K562 (cell line): ENCODE results near the gene COQ7. TPM values are rescaled to one million over a fixed set of nuclear protein-coding genes. Genes with fewer than 3 reads are reported as not detected.

Experiments
- ARID1B ChIP-seq: fragments of 450-650 bp; IDR thresholded peaks from 2 replicates; pipeline ENCODE4 v1.6.1; 2016; ENCODE audit warnings: antibody characterized with exemption, mild to moderate bottlenecking, inconsistent platforms
- ARNT ChIP-seq, 2 experiments: fragments of 450-650 bp; IDR thresholded peaks; 2 replicates each; pipeline ENCODE4 v1.6.1; 2016; ENCODE audit warnings: mild to moderate bottlenecking in 1 of 2
- BCL6 ChIP-seq: fragments of 250-450 bp; sonication (Bioruptor Pico); IDR thresholded peaks from 2 replicates; pipeline ENCODE4 v1.4.0; 2020
- CAMTA2 ChIP-seq: fragments of 250-450 bp; sonication (Bioruptor Pico); conservative IDR thresholded peaks from 2 replicates; pipeline ENCODE4 v1.5.1; 2022
- CTCFL ChIP-seq: IDR thresholded peaks from 2 replicates; pipeline ENCODE4 v1.6.1; 2011; ENCODE audit warnings: borderline replicate concordance, low read depth, mild to moderate bottlenecking, moderate library complexity, low read length; ENCODE audit not compliant: insufficient read depth, poor library complexity, severe bottlenecking
- ETV6 ChIP-seq, 3 experiments: fragments of 150-350 bp in 1 of 3; sonication (generic) in 1 of 3; formaldehyde crosslinking in 1 of 3; IDR thresholded peaks; 2 replicates each; pipeline versions ENCODE4 v1.6.1 to v1.8.0; 2014 to 2022; ENCODE audit warnings: borderline replicate concordance in 2 of 3, low read depth in 2 of 3, antibody characterized with exemption in 1 of 3, low read length in 1 of 3, mild to moderate bottlenecking in 1 of 3, missing genetic modification reagents in 1 of 3
- HMG20B ChIP-seq: fragments of 250-450 bp; sonication (Bioruptor Pico); IDR thresholded peaks from 2 replicates; pipeline ENCODE4 v1.5.0; 2021; ENCODE audit warnings: mild to moderate bottlenecking
- HNRNPH1 ChIP-seq: fragments of 200-400 bp; formaldehyde crosslinking; optimal IDR thresholded peaks from 2 replicates; pipeline ENCODE3; 2017; ENCODE audit warnings: low read depth, mild to moderate bottlenecking, low read length, moderate library complexity
- HNRNPL ChIP-seq: fragments of 200-400 bp; formaldehyde crosslinking; IDR thresholded peaks from 2 replicates; pipeline ENCODE4 v1.6.1; 2017; ENCODE audit warnings: low read depth, mild to moderate bottlenecking, low read length
- IRF9 ChIP-seq: fragments of 450-650 bp; IDR thresholded peaks from 2 replicates; pipeline ENCODE4 v1.6.1; 2016; ENCODE audit warnings: missing biosample characterization, missing genetic modification characterization
- JUNB ChIP-seq: fragments of 450-650 bp; formaldehyde crosslinking; conservative IDR thresholded peaks from 2 replicates; pipeline ENCODE4 v1.4.0; 2020; ENCODE audit warnings: mild to moderate bottlenecking
- KDM5B ChIP-seq: fragments of 200-600 bp; sonication (generic); IDR thresholded peaks from 2 replicates; pipeline ENCODE4 v1.6.1; 2012; ENCODE audit warnings: low read depth, mild to moderate bottlenecking, moderate library complexity, low read length, control low read depth, inconsistent platforms; ENCODE audit not compliant: insufficient replicate concordance
- NBN ChIP-seq: fragments of 450-650 bp; IDR thresholded peaks from 2 replicates; pipeline ENCODE4 v1.6.1; 2016; ENCODE audit warnings: low read depth, mild to moderate bottlenecking
- PHF21A ChIP-seq: fragments of 450-650 bp; IDR thresholded peaks from 2 replicates; pipeline ENCODE4 v1.6.1; 2017; ENCODE audit warnings: low read depth, borderline replicate concordance
- POLR3A ChIP-seq: IDR thresholded peaks from 2 replicates; pipeline ENCODE4 v1.6.1; 2011; ENCODE audit warnings: borderline replicate concordance, mild to moderate bottlenecking, moderate library complexity; ENCODE audit not compliant: insufficient read length, insufficient read depth; ENCODE audit errors: extremely low read depth
- STAT6 ChIP-seq: sonication (generic); formaldehyde crosslinking; IDR thresholded peaks from 2 replicates; pipeline ENCODE4 v1.8.1; 2023; ENCODE audit warnings: mild to moderate bottlenecking, missing genetic modification reagents
- TAF15 ChIP-seq: fragments of 200-400 bp; formaldehyde crosslinking; IDR thresholded peaks from 2 replicates; pipeline ENCODE4 v1.6.1; 2017; ENCODE audit warnings: mild to moderate bottlenecking, low read depth, low read length, moderate library complexity
- TOE1 ChIP-seq, 2 experiments: fragments of 450-650 bp in 1 of 2; sonication (generic) in 1 of 2; formaldehyde crosslinking in 1 of 2; IDR thresholded peaks; 2 replicates each; pipeline versions ENCODE4 v1.7.1 to v1.8.0; 2016 to 2022; ENCODE audit warnings: borderline replicate concordance in 2 of 2, mild to moderate bottlenecking in 2 of 2, antibody characterized with exemption in 1 of 2, inconsistent platforms in 1 of 2, low read depth in 1 of 2, missing genetic modification reagents in 1 of 2, moderate library complexity in 1 of 2
- XRCC4 ChIP-seq: IDR thresholded peaks from one replicate; pipeline ENCODE4 v1.6.1; 2011; ENCODE audit not compliant: insufficient read depth, insufficient read length; ENCODE audit errors: extremely low read depth
- ZNF444 ChIP-seq: fragments of 250-450 bp; sonication (Bioruptor Pico); IDR thresholded peaks from 2 replicates; pipeline ENCODE4 v1.4.0; 2020; ENCODE audit warnings: mild to moderate bottlenecking, moderate library complexity
- ZSCAN32 ChIP-seq: fragments of 450-650 bp; formaldehyde crosslinking; IDR thresholded peaks from 2 replicates; pipeline ENCODE4 v1.4.0; 2020; ENCODE audit warnings: mild to moderate bottlenecking, moderate library complexity
- polyA plus RNA-seq, 8 experiments: library from polyadenylated mRNA; depleted of rRNA in 4 of 8; stranded (reverse) in 5 of 8; unstranded in 3 of 8; fragments of >200 nt; fragmentation: Nextera tagmentation in 2 of 8; fragmentation: Illumina TruSeq in 1 of 8; extraction: Ambion mirVana in 2 of 8; extraction: Trizol in 1 of 8; gene quantifications; 2 replicates each; pipeline versions ENCODE4 v1.2.1 to v1.2.3, GENCODE V29; 2011 to 2014; ENCODE audit warnings: inconsistent platforms in 1 of 8, missing spikeins in 1 of 8
- total RNA-seq, 7 experiments: library from RNA; depleted of rRNA in 6 of 7; stranded (reverse); fragments of >200 nt in 6 of 7; fragmentation: Illumina TruSeq in 2 of 7; extraction: Trizol in 2 of 7; gene quantifications; 2 replicates each; pipeline versions ENCODE4 v1.2.1 to v1.2.3, GENCODE V29; 2011 to 2021; ENCODE audit warnings: low replicate concordance in 1 of 7

The COQ7 gene
- total and polyA plus RNA-seq, 9 of the 15 experiments (the other 6 are each of a cell fraction or from before 2014, with no cell fraction given), result 2.3 to 26.1 (median 15.2) TPM

GRCh38 chr16:19067349-19068236 lies at the start of gene COQ7 (continued):
- TF ChIP-seq TOE1 (IDR thresholded peaks at IDR 0.05; ENCODE audit: borderline replicate concordance) (peak; percentile 82), TOE1 (CRISPR knock-in tag; IDR thresholded peaks at IDR 0.05; ENCODE audit: borderline replicate concordance, low read depth) (no peak), KDM5B (peak; percentile 43), HNRNPL (no peak), JUNB (CRISPR knock-in tag) (peak; percentile 9; the same call in 1 of the 2 replicates), HMG20B (no peak), ARID1B (peak; percentile 15; the same call in 1 of the 2 replicates), ZNF444 (CRISPR knock-in tag) (no peak), XRCC4 (no peak), POLR3A (no peak), ARNT (IDR thresholded peaks at IDR 0.05) (no peak), ETV6 (IDR thresholded peaks at IDR 0.05; ENCODE audit: borderline replicate concordance in 1 of 2, low read depth in 2 of 2, low read length in 1 of 2) (no peak), ETV6 (CRISPR knock-in tag; IDR thresholded peaks at IDR 0.05; ENCODE audit: borderline replicate concordance) (no peak), IRF9 (peak; percentile 66; the same call in 1 of the 2 replicates), CAMTA2 (no peak), BCL6 (CRISPR knock-in tag) (no peak), CTCFL (no peak), HNRNPH1 (no peak), STAT6 (CRISPR knock-in tag) (no peak), ZSCAN32 (CRISPR knock-in tag) (no peak), NBN (peak; percentile 93), PHF21A (no peak), TAF15 (no peak)
